Transverse colon (tissue), 4 donors: ENCODE data around the gene RALGAPA2. TPM values are rescaled to one million over a fixed set of nuclear protein-coding genes. Genes with fewer than 3 reads are reported as not detected.

Source experiments
- DNase-seq: peaks from one replicate; pipeline ENCODE4 v3.0.0-alpha.2; 2019
- H3K27ac ChIP-seq, 4 donors: fragments of 200-600 bp; sonication (generic); 2 replicates each; pipeline ENCODE4 v1.5.1; 2016 to 2018; ENCODE audit warnings: inconsistent platforms in 4 of 4
- H3K27me3 ChIP-seq: fragments of 200-600 bp; sonication (generic); 2 replicates; pipeline ENCODE4 v1.5.1; 2017; ENCODE audit warnings: inconsistent platforms
- H3K36me3 ChIP-seq, 4 donors: fragments of 200-600 bp; sonication (generic); 2 replicates each; pipeline ENCODE4 v1.5.1; 2017 to 2019; ENCODE audit warnings: inconsistent platforms in 4 of 4
- H3K4me1 ChIP-seq, 4 donors: fragments of 200-600 bp; sonication (generic); 2 replicates each; pipeline ENCODE4 v1.5.1; 2017 to 2020; ENCODE audit warnings: inconsistent platforms in 4 of 4
- H3K4me3 ChIP-seq, 4 donors: fragments of 200-600 bp; sonication (generic); 1 replicate in 1 of 4; 2 replicates in 3 of 4; pipeline versions ENCODE4 v1.5.1 to v1.6.1; 2017 to 2019; ENCODE audit warnings: inconsistent platforms in 4 of 4
- H3K9me3 ChIP-seq, 2 donors: fragments of 200-600 bp; sonication (generic); 2 replicates each; pipeline ENCODE4 v1.5.1; 2017 to 2019; ENCODE audit warnings: inconsistent platforms in 2 of 2
- EP300 ChIP-seq: sonication (generic); formaldehyde crosslinking; IDR thresholded peaks from one replicate; pipeline ENCODE4 v1.6.1; 2017; ENCODE audit warnings: antibody characterized with exemption, low read depth
- POLR2A ChIP-seq: fragments of 450-650 bp; IDR thresholded peaks from one replicate; pipeline ENCODE4 v1.6.1; 2016; ENCODE audit warnings: antibody characterized with exemption, mild to moderate bottlenecking, moderate library complexity
- POLR2AphosphoS5 ChIP-seq, 3 donors: sonication (generic); formaldehyde crosslinking; IDR thresholded peaks; one replicate each; pipeline ENCODE4 v1.6.1; 2016; ENCODE audit warnings: antibody characterized with exemption in 3 of 3
- WGBS, 2 donors: methylation state at CpG; one replicate each; pipeline ENCODE4 v1.1.5; 2018; ENCODE audit warnings: low coverage in 1 of 2; 5-methylcytosine and 5-hydroxymethylcytosine counted together
- in situ Hi-C, 4 donors: fragments of 200-750 bp; cut with MboI; loops; one replicate each; pipeline versions ENCODE4 v1.15.0 to v1.15.1; 2017; ENCODE audit warnings: low sequenced_read_pairs in 3 of 4, low pct_ligation_motif_present in 1 of 4, low pct_unique_long_range_greater_than_20kb in 1 of 4
- intact Hi-C: fragments of 100-400 bp; cut with DNase I; formaldehyde crosslinking; loops from one replicate; pipeline ENCODE4 v1.15.1; 2023; ENCODE audit warnings: low total_unique reads
- total RNA-seq, 4 donors: library from RNA; depleted of rRNA; stranded (reverse); fragments of >200 nt; gene quantifications; one replicate each; pipeline ENCODE4 v1.1.0, GENCODE V29; 2016
- TF ChIP-seq, protein P1 (sequence below), 5 experiments: fragments of 200-600 bp in 3 of 5; fragments of 450-650 bp in 2 of 5; sonication (generic) in 3 of 5; IDR thresholded peaks; 1 replicate in 2 of 5; 2 replicates in 3 of 5; pipeline ENCODE4 v1.5.1; 2016 to 2017; ENCODE audit warnings: antibody characterized with exemption in 5 of 5, inconsistent platforms in 3 of 5, mild to moderate bottlenecking in 2 of 5, moderate library complexity in 1 of 5

Gene RALGAPA2
- total RNA-seq, 4 donors from 2014 or later = 29.5 to 84.0 (median 66.5) TPM

DNA sequence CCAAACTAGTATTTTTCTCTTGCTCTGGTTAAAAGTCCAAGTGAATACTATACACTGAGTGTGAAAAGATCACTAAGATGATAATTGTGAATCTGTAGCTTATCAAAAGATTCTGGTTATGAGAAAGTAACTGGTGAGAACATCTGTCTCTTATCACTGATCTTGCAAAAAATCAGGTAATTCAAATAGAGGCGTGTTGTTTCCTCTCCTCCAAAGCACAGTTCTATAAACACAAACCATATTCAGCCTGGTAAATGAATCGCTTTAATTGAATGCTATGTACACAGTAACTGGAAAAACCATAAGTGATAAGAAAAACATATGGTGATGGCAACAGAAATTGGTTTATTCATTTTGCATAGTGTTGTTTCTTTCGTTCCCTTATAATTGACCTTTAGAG, 161.0 kb downstream of the RALGAPA2 start:
- Histone ChIP-seq H3K27ac (no peak overlapping the region), H3K9me3 (no peaks in the 10 kb centered on the region), H3K36me3 (peaks cover 0 to 8% (median 0%) of the 10 kb centered on the region in 4 donors), H3K4me3 (no peak overlapping the region), H3K27me3 (no peaks in the 10 kb centered on the region), H3K4me1 (peaks cover 0 to 34% (median 26%) of the 10 kb centered on the region in 4 donors)
- in situ Hi-C loops (loop anchor here in 3 of 4 donors (25.0 kb wide), 2 partner anchors 189 to 464 kb away; partner anchors contain the start of gene INSM1 (in 3 of the 3)), intact Hi-C loops (no loop called here)
- DNase-seq = no peak
- TF ChIP-seq POLR2AphosphoS5 (IDR thresholded peaks at IDR 0.05) = no peak
- WGBS, 2 donors = 50 to 56% methylated on average over 3 of the region's 3 CpGs

DNA sequence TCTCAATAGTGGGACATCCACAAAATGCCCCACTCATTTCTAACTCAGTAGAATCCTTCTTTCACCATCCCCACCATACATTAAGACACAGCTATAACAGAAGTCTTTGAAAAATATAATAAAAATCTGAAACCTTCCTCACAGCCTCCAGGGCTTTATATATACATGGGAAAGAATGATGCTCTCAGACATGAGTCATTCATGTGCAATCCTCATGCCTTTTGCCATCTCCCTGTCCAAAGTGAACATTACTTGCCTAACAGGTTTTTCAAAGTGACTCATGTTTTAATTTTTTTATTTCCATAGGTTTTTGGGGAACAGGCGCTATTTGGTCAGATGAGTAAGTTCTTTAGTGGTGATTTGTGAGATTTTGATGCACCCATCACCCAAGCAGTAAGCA, 162.7 kb downstream of the RALGAPA2 start:
- 29 to 54% methylated on average over 1 of the region's 1 CpG for WGBS, 2 donors
- peak in 1 of 3 donors; percentile 32 for TF ChIP-seq POLR2AphosphoS5 (IDR thresholded peaks at IDR 0.05)
- TF ChIP-seq, protein P1, sequence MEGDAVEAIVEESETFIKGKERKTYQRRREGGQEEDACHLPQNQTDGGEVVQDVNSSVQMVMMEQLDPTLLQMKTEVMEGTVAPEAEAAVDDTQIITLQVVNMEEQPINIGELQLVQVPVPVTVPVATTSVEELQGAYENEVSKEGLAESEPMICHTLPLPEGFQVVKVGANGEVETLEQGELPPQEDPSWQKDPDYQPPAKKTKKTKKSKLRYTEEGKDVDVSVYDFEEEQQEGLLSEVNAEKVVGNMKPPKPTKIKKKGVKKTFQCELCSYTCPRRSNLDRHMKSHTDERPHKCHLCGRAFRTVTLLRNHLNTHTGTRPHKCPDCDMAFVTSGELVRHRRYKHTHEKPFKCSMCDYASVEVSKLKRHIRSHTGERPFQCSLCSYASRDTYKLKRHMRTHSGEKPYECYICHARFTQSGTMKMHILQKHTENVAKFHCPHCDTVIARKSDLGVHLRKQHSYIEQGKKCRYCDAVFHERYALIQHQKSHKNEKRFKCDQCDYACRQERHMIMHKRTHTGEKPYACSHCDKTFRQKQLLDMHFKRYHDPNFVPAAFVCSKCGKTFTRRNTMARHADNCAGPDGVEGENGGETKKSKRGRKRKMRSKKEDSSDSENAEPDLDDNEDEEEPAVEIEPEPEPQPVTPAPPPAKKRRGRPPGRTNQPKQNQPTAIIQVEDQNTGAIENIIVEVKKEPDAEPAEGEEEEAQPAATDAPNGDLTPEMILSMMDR (IDR thresholded peaks at IDR 0.05) = no peak
- DNase-seq = no peak
- H3K9me3 ChIP-seq = no peaks in the 10 kb centered on the region
- H3K4me3 ChIP-seq = no peak overlapping the region
- in situ Hi-C loops (loop anchor here in 3 of 4 donors (25.0 kb wide), 2 partner anchors 187 to 462 kb away; partner anchors contain the start of gene INSM1 (in 3 of the 3)), intact Hi-C loops (no loop called here)
- peaks cover 0 to 34% (median 26%) of the 10 kb centered on the region in 4 donors for H3K4me1 ChIP-seq
- H3K27me3 ChIP-seq = no peaks in the 10 kb centered on the region
- peak overlapping the region in 1 of 4 donors; percentile 14 for H3K27ac ChIP-seq
- peaks cover 0 to 11% (median 2%) of the 10 kb centered on the region in 4 donors for H3K36me3 ChIP-seq

DNA sequence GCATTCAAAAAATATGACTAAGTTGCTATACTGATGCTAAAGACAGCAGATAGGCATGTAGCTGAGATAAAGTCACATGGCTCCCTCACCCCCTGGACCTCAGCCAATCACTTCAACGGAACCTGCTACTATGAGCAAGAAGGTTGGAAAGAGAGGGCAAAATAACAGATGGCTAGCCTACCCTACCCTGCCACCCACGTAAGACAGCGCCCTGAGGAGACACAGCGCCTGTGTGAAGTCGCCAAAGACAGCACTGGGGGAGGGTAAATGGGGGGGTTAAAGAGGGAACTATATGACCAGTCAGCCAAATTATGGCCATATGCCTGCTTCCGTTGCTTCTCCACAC, 163.2 kb downstream of the RALGAPA2 start:
- intact Hi-C loops (no loop called here), in situ Hi-C loops (no loop called here)
- no peaks in the 10 kb centered on the region for H3K27me3 ChIP-seq
- peaks cover 0 to 34% (median 26%) of the 10 kb centered on the region in 4 donors for H3K4me1 ChIP-seq
- no peaks in the 10 kb centered on the region for H3K9me3 ChIP-seq
- H3K4me3 ChIP-seq = no peak overlapping the region
- 71% methylated on average over 6 of the region's 6 CpGs; no CpG with 5 or more reads in 1 of the 2 donors for WGBS, 2 donors
- peaks cover 0 to 11% (median 2%) of the 10 kb centered on the region in 4 donors for H3K36me3 ChIP-seq
- peak overlapping the region in 1 of 4 donors; percentile 54 for H3K27ac ChIP-seq
- TF ChIP-seq POLR2AphosphoS5 (IDR thresholded peaks at IDR 0.05) (no peak), POLR2A (no peak), EP300 (no peak)
- TF ChIP-seq, protein P1 (IDR thresholded peaks at IDR 0.05) = no peak
- DNase-seq = no peak

DNA sequence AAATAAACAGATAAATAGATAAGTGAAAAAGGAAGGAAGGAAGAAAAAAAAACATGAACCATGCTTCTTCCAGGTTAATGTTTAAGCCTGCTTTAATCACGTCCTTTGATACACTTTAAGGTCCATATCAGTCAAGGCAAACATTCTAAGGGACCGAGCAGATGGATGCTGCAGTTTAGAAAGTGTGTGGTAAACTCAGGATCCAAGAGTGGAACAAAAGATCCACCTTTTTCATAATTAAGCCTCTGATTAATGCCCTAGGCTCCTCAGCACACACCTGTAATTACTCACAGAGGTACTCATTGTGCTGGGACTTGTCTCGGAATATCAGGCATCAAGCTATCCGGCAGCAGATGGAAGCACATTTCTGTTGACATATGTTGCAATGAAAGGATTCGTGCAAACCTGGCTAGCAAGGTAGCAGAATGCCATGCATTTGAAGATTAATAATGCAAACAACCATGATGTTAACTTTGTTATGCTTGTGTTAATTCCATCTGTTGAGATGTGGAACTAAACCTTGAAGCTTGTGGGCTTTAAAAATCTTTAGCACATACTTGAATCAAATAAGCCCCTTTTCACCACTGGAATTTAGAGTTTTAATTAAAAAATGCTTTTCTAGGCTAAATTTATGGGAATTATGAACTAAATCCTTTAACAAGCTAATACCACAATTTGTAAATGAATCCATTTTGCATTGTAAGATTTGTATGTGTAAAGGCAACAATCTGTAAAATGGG, 163.7 kb downstream of the RALGAPA2 start:
- Histone ChIP-seq H3K4me3 (no peak overlapping the region), H3K36me3 (peaks cover 0 to 11% (median 2%) of the 10 kb centered on the region in 4 donors), H3K27ac (peak overlapping the region in 1 of 4 donors; percentile 54), H3K27me3 (no peaks in the 10 kb centered on the region), H3K9me3 (no peaks in the 10 kb centered on the region), H3K4me1 (peaks cover 0 to 34% (median 26%) of the 10 kb centered on the region in 4 donors)
- in situ Hi-C loops (no loop called here), intact Hi-C loops (no loop called here)
- 43 to 55% methylated on average over 2 to 5 of the region's 5 CpGs for WGBS, 2 donors
- no peak for DNase-seq
- TF ChIP-seq EP300 (no peak), POLR2AphosphoS5 (IDR thresholded peaks at IDR 0.05) (no peak), POLR2A (no peak)
- TF ChIP-seq, protein P1 (IDR thresholded peaks at IDR 0.05) = no peak
